Dedifferentiated amniotic fluid mesenchymal stem cell (primary cell): ENCODE measurements around the gene TPP1.

Source experiments
- DNase-seq: peaks from one replicate; pipeline ENCODE4 v3.0.0-alpha.2; 2016; ENCODE audit errors: extremely low spot score

The TPP1 gene

DNA sequence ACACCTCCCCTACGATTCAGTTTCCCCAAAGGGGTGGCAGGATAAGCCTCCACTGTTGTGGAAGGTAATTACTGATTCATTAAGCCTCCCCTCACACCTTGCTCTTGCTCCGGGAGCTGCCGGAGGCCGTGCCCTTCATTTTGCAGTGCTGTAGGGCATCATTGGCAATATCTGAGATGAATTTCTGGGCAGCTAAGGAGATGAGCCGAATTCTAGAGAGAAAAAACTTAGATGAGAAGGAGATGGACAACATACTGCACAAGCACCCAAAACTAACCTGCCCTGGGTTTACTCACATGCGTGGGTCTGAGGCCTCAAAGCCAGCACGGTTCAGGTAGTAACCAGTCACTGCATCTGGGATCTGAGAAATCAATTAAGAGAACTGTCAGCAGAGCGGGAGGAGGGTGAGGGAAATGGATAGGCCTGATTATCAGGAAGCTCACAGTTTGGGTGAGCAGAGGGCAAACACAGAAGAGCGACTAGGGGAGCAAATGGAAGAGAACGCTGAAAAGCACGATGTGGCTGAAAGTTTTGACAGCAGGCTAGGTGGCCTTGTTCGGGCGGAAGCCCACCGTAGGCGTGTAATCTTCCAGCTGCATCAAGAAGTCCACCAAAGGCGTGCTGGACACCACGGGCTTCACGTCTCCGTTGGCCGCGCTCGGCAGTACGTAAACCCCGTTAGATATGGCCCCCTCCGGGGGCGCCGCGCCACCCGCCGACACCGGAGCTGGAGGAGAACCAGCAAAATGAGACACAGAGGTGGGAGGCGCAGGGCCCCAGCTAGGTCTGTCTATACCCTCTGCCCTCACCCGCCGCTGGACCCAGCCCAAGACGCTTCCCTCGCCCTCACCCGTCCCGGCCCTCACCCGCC, 7.9 kb downstream of the TPP1 start:
- no peak for DNase-seq

DNA sequence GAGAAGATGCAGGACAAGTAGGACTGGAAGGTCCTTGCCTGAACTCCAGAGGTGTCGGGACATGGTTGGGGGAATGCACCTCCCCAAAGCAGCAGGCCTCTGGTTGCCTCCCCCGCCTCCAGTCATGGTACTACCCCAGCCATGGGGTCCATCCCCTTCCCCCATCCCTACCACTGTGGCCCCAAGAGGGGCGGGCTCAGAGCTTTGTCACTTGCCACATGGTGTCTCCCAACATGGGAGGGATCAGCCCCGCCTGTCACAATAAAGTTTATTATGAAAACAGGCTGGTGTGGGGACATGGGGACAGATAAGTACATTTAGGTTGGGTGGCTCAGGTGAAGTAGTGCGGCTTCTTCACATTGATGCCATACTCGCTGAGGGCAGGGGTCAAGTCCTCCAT, 8.6 kb downstream of the TPP1 start:
- DNase-seq, result no peak

DNA sequence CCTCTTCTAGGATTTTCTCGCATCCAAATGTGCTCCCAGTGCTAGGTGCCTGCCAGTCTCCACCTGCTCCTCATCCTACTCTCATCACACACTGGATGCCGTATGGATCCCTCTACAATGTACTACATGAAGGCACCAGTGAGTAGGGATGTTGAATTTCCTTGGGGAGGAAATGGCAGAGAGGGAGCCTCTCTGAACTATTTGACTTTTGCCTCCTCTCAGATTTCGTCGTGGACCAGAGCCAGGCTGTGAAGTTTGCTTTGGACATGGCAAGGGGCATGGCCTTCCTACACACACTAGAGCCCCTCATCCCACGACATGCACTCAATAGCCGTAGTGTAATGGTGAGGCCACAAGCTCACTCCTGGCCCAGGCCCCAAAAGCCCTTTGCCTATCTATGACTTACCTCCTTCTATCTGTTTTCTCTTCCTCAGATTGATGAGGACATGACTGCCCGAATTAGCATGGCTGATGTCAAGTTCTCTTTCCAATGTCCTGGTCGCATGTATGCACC, 9.7 kb downstream of the TPP1 start:
- DNase-seq, result no peak

- no peak for DNase-seq
These were observed 10.3 kb downstream of the TPP1 start for GRCh38 chr11:6608726-6609501.

- DNase-seq, result no peak
These were observed 11.2 kb downstream of the TPP1 start for GRCh38 chr11:6608011-6608410.

DNA sequence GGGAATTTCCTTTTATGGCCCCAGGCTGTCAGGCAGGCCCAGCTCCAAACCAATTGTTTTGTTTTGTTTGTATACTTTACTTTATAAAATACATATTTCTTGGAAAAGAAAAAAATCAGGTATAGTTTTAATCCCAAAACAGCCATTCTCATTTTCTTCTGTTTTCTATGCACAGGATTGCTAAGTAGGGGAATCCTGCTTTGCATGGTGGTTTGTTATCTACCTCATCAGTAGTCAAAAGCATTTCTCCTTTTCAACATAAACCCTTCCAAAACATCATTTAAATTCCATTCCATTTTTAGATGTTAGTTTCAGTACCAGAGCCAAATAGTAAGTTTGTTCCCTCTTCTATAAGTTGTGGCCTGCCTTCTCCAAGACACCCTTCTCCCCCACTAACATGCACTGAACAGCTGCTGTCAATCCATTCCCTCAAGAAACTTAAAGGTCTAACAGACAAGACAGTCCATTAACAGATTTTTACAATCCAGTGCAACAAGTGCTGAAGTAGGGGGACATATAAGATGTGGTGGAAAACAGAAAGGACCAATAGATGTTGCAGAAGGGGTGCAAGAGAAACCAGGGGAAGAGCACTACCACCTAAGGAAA, 11.9 kb downstream of the TPP1 start:
- no peak for DNase-seq

GRCh38 chr11:6606471-6607189, 12.6 kb downstream of the TPP1 start:
- peak; percentile 92 for DNase-seq

- no peak for DNase-seq
These were observed 14.4 kb downstream of the TPP1 start for GRCh38 chr11:6604790-6605189.

DNA sequence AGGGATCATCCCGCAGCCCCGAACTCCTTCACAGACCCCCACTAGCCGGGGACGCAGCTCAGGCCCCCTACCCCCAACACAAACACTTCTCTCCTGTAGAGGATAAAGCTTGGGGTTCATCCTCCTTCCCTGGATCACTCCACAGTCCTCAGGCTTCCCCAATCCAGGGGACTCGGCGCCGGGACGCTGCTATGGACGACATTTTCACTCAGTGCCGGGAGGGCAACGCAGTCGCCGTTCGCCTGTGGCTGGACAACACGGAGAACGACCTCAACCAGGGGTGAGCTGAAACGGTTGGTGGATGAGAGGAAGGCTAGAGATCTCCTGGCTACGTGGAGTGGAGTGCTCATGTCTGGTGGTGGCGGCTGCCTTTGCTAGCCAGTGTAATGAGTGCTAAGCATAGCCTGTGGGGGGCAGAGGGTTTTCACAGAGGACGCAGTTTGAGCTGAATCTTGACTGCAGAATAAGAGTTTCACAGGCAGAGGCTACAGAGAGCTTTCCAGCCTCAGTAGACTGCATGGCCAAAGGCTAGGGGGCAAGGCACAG, 15.1 kb downstream of the TPP1 start:
- DNase-seq, result peak; percentile 53

DNA sequence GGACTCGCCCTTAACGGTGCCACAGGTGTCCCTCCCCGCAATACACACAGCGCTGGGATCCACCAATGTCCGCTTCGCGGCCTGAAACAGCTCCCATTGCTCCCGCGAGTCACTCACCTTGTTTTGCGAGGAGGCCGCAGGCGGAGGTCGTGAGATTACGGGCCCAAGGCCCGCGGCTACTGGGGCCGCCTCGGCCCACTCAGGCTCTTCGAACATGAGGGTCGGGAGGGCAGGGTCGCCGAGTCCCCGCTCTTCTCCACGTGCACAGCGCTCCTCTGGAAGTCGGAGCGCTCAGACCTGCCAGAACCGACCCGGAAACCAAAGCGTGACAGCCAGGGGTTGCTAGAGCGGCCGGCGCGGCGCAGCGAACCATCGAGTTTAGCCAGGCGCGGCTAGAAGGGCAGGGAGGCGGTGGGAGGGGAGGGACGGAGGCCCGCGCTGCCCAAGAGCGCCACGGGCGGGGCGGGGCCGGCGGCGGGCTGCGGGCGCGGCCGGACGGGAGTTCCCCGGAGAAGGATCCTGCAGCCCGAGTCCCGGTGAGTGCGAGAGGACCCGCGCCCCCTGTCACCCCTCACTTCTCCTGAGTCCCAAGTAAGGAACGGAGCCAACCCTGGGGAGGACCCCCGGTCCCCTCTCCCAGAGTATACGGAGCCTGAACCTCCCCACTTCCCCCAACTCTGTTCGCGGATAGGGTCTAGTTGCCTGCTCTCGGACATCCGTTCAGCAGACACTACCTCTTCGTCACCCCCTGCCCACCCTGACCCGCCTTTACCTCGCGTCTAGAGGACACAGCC, 15.7 kb downstream of the TPP1 start, which contains the start of the genes ILK and RRP8:
Gene ILK (plus strand): TSS at position 488 of the 794 bp plus-strand sequence. CDS start 498 bp downstream, outside the sequence.
Gene RRP8 (minus strand): TSS at position 330 of the 794 bp plus-strand sequence. CDS start 114 bp downstream, at position 216.
- peak; percentile 83 for DNase-seq

GRCh38 chr11:6602096-6602940, 16.9 kb downstream of the TPP1 start:
- DNase-seq, result no peak

DNA sequence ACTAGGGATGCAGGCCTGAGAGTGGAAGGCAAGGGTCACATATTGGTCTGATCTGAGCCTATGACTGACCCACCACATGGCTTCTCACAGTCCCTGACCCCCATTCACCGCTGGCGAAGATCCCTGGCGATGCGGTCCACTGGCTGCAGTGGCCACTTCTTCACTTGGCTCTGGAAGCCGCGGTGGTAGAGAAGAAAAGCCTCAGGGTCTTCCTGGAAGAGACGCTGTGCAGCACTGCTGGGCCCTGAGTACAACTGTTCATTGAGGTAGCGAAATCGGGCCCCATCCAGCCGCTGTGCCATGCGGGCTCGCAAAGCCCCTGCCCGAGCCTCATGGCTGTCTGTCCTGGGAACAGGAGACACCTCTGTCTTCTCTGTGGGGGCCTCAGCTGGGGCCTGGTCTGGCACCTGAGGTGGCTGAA, 18.2 kb downstream of the TPP1 start:
- no peak for DNase-seq

GRCh38 chr11:6599881-6600390, 19.3 kb downstream of the TPP1 start:
- no peak for DNase-seq

- DNase-seq, result no peak
These were observed 19.8 kb downstream of the TPP1 start for GRCh38 chr11:6599449-6599848.

GRCh38 chr11:6598555-6598954, 20.7 kb downstream of the TPP1 start:
- no peak for DNase-seq

DNA sequence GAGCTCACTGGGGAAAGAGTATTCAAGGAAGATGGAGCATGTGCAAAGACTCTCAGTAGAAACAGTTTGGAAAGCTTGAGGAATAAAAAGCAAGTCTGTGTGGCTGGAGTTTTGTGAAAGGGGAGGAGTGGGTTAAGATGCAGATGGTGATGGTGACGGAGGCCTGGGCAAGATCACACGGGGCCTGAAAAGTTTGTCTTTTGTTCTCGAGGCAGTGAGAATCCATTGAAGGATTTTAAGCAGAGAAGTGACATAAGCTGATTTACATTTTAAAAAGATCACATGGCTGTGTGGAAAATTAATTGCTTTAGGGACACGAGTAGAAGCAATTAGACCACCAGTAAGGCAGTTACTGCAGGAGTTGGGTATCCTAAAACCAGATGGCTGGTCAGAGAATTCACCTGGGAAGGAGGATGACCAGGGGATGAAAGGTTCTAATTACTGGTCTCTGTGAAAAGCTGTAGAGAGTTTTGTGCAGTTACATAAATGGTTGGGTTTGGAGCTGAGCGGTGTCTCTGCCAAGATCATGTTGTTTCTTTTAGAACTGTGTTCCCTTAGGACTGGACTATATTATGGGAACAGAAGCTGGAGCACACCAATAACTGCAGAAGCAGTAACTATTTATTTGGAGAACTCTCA, 22.9 kb downstream of the TPP1 start:
- no peak for DNase-seq

DNA sequence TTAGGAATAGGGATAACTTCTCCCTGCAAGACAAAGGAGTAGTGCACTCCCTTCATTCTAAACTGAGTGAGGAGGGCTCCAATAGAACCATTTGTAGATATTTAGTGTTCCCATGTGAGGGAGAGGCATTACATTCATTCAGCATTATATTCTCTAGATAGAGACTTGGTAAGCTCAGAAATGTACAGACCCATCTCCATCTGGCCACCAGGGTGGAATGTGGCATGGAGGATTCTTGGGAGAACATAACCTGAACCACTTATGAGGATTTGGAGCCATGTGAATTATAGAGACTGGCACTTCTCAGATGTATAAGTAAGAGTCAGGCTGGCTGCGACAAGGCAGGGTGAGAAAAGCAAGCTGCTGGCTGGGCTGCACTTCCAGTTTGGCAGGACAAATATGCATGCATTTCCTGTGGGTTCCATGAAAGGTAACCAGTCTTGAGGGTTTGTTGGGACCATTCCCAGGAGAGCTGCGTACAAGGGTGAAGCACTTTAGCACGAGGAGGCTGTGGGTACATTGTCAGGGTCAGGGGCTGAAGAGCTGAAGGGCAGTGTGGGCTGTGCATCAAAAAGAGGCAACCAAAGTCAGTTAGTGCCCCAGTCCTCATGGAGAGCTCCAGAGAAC, 25.0 kb downstream of the TPP1 start:
- DNase-seq, result no peak

DNA sequence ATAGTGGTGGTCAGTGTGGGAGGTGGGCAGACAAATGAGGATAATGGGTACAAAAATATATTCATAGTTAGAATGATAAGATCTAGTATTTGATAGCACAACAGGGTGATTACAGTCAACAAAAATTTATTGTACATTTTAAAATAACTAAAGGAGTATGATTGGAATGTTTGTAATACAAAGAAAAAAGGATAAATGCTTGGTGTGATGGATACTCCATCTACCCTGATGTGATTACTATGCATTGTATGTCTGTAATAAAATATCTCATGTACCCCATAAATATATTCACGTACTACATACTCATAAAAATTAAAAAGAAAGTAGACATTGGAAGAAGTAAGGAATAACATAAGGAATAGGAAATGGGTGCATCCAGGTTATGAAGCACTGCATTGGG, 31.2 kb downstream of the TPP1 start:
- no peak for DNase-seq
